CD14-positive monocyte (primary cell): ENCODE measurements around the gene SNX33. TPM values are rescaled to one million over a fixed set of nuclear protein-coding genes. Genes with fewer than 3 reads are reported as not detected.

Experiments used
- DNase-seq, 3 donors: peaks; one replicate each; pipeline ENCODE4 v3.0.0-alpha.2; 2011 to 2022
- H2AFZ ChIP-seq: 2 replicates; pipeline ENCODE4 v1.6.0; 2012; ENCODE audit warnings: mild to moderate bottlenecking, low read depth, low read length, inconsistent platforms; ENCODE audit not compliant: insufficient read depth, poor library complexity, severe bottlenecking
- H3K27ac ChIP-seq, 2 donors: 1 replicate in 1 of 2; 2 replicates in 1 of 2; pipeline ENCODE4 v1.5.1; 2012 to 2013; ENCODE audit warnings: low read length in 2 of 2, control low read depth in 1 of 2, inconsistent platforms in 1 of 2, low read depth in 1 of 2, mild to moderate bottlenecking in 1 of 2
- H3K27me3 ChIP-seq, 2 donors: one replicate each; pipeline versions ENCODE4 v1.6.0 to v1.6.1; 2011 to 2013; ENCODE audit warnings: low read length in 2 of 2; ENCODE audit not compliant: control insufficient read depth in 2 of 2, insufficient read depth in 2 of 2
- H3K36me3 ChIP-seq, 2 donors: replicated peaks in 1 of 2; 1 replicate in 1 of 2; 2 replicates in 1 of 2; pipeline versions ENCODE4 v1.5.1 to v1.6.1; 2012 to 2013; ENCODE audit warnings: low read length in 2 of 2, control low read depth in 1 of 2, inconsistent platforms in 1 of 2, mild to moderate bottlenecking in 1 of 2; ENCODE audit not compliant: insufficient read depth in 2 of 2, control insufficient read depth in 1 of 2
- H3K4me1 ChIP-seq, 2 donors: 1 replicate in 1 of 2; 2 replicates in 1 of 2; pipeline versions ENCODE4 v1.5.1 to v1.6.1; 2012 to 2013; ENCODE audit warnings: low read length in 2 of 2, control low read depth in 1 of 2, inconsistent platforms in 1 of 2, mild to moderate bottlenecking in 1 of 2, moderate library complexity in 1 of 2; ENCODE audit not compliant: insufficient read depth in 2 of 2, control insufficient read depth in 1 of 2
- H3K4me2 ChIP-seq: replicated peaks from 2 replicates; pipeline ENCODE3; 2012; ENCODE audit warnings: low read length, moderate library complexity, mild to moderate bottlenecking; ENCODE audit not compliant: poor library complexity, severe bottlenecking; ENCODE audit errors: extremely low read depth
- H3K4me3 ChIP-seq, 3 experiments: fragments of 200-600 bp in 1 of 3; sonication (generic) in 1 of 3; replicated peaks in 1 of 3; 1 replicate in 2 of 3; 2 replicates in 1 of 3; pipeline ENCODE4 v1.5.1; 2011 to 2013; ENCODE audit warnings: low read length in 3 of 3, mild to moderate bottlenecking in 3 of 3, control low read depth in 2 of 3, low read depth in 2 of 3, inconsistent platforms in 1 of 3, moderate library complexity in 1 of 3
- H3K79me2 ChIP-seq: 2 replicates; pipeline ENCODE4 v1.6.0; 2012; ENCODE audit warnings: mild to moderate bottlenecking, control low read depth, inconsistent platforms, low read length, moderate library complexity; ENCODE audit not compliant: insufficient read depth
- H3K9ac ChIP-seq: 2 replicates; pipeline ENCODE4 v1.6.0; 2017; ENCODE audit warnings: low read length, mild to moderate bottlenecking; ENCODE audit not compliant: insufficient read depth, poor library complexity, severe bottlenecking
- H3K9me3 ChIP-seq, 2 donors: replicated peaks in 1 of 2; 1 replicate in 1 of 2; 2 replicates in 1 of 2; pipeline versions ENCODE4 v1.5.1 to v1.6.1; 2012 to 2013; ENCODE audit warnings: low read length in 2 of 2, control low read depth in 1 of 2; ENCODE audit not compliant: control insufficient read depth in 1 of 2, insufficient read depth in 1 of 2
- H4K20me1 ChIP-seq: 2 replicates; pipeline ENCODE4 v1.6.0; 2012; ENCODE audit warnings: mild to moderate bottlenecking, low read length, control low read depth, moderate library complexity; ENCODE audit not compliant: insufficient read depth
- H3K27ac Mint-ChIP-seq, 7 donors: one replicate each; pipeline ENCODE4 v1.8.0; 2020; ENCODE audit warnings: mild to moderate bottlenecking in 7 of 7, mixed read lengths in 7 of 7, moderate library complexity in 6 of 7, inconsistent platforms in 2 of 7
- H3K27me3 Mint-ChIP-seq, 3 donors: one replicate each; pipeline ENCODE4 v1.8.0; 2021 to 2022; ENCODE audit warnings: low read depth in 3 of 3, mild to moderate bottlenecking in 3 of 3, mixed read lengths in 3 of 3, moderate library complexity in 3 of 3, inconsistent platforms in 1 of 3
- H3K36me3 Mint-ChIP-seq, 2 donors: one replicate each; pipeline ENCODE4 v1.8.0; 2020; ENCODE audit warnings: mixed read lengths in 2 of 2, inconsistent platforms in 1 of 2, mild to moderate bottlenecking in 1 of 2
- H3K4me1 Mint-ChIP-seq: one replicate; pipeline ENCODE4 v1.8.0; 2020; ENCODE audit warnings: mild to moderate bottlenecking, mixed read lengths
- H3K4me3 Mint-ChIP-seq, 2 donors: one replicate each; pipeline ENCODE4 v1.8.0; 2020; ENCODE audit warnings: mild to moderate bottlenecking in 2 of 2, mixed read lengths in 2 of 2, moderate library complexity in 1 of 2
- H3K9me3 Mint-ChIP-seq, 7 donors: one replicate each; pipeline ENCODE4 v1.8.0; 2020 to 2022; ENCODE audit warnings: mixed read lengths in 7 of 7, mild to moderate bottlenecking in 6 of 7, moderate library complexity in 6 of 7, inconsistent platforms in 2 of 7
- WGBS: methylation state at CpG from one replicate; pipeline ENCODE4 v1.1.5; 2013; ENCODE audit warnings: missing lambda C conversion rate; ENCODE audit not compliant: insufficient coverage; 5-methylcytosine and 5-hydroxymethylcytosine counted together
- intact Hi-C, 2 donors: fragments of 100-400 bp; cut with micrococcal nuclease; formaldehyde crosslinking; loops; one replicate each; pipeline versions ENCODE4 v1.15.0 to v1.15.1; 2023
- polyA plus RNA-seq, 3 donors: library from polyadenylated mRNA; depleted of rRNA in 1 of 3; unstranded in 2 of 3; stranded (reverse) in 1 of 3; fragments of 300-500 nt in 2 of 3; fragments of >200 nt in 1 of 3; fragmentation: Illumina TruSeq in 2 of 3; gene quantifications; 1 replicate in 2 of 3; 2 replicates in 1 of 3; pipeline ENCODE4 v1.2.3, GENCODE V29; 2012 to 2021
- TF ChIP-seq, protein P1 (sequence below): fragments of 200-600 bp; IDR thresholded peaks from one replicate; pipeline ENCODE4 v1.8.0; 2022; ENCODE audit warnings: antibody characterized with exemption, mild to moderate bottlenecking

Gene SNX33
- polyA plus RNA-seq, 3 donors, result 2.4 to 4.8 (median 2.4) TPM

DNA sequence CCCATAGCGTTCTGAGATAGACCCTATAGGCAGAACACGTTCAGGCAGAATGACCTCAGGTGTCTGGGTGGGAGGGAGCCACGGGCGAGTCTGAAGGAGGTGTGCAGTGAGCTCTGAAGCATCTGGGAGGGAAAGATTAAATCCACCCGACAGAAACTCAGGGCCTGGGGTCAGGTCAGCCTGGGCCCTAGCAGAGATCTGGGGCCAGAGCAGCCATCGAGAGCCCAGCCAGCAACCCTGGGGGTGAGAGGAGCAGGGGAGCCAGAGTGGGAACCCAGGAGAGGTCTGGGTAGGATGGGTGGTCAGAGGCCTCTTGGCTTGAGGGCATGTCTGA is 22.1 kb downstream of the SNX33 start:
- no peaks in the 10 kb centered on the region for H3K9me3 ChIP-seq
- whole genome bisulfite sequencing, result 84% methylated on average over 6 of the region's 6 CpGs
- no peaks in the 10 kb centered on the region for H3K36me3 Mint-ChIP-seq
- no peaks in the 10 kb centered on the region for H3K36me3 ChIP-seq
- intact Hi-C loops, result no loop called here
- H3K4me2 ChIP-seq, result no peak overlapping the region
- no peak overlapping the region for H3K27ac ChIP-seq
- peaks cover 18% of the 10 kb centered on the region for H3K4me1 Mint-ChIP-seq
- DNase-seq, result no peak
- TF ChIP-seq, protein P1, sequence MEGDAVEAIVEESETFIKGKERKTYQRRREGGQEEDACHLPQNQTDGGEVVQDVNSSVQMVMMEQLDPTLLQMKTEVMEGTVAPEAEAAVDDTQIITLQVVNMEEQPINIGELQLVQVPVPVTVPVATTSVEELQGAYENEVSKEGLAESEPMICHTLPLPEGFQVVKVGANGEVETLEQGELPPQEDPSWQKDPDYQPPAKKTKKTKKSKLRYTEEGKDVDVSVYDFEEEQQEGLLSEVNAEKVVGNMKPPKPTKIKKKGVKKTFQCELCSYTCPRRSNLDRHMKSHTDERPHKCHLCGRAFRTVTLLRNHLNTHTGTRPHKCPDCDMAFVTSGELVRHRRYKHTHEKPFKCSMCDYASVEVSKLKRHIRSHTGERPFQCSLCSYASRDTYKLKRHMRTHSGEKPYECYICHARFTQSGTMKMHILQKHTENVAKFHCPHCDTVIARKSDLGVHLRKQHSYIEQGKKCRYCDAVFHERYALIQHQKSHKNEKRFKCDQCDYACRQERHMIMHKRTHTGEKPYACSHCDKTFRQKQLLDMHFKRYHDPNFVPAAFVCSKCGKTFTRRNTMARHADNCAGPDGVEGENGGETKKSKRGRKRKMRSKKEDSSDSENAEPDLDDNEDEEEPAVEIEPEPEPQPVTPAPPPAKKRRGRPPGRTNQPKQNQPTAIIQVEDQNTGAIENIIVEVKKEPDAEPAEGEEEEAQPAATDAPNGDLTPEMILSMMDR, result no peak
- H3K9ac ChIP-seq, result no peak overlapping the region
- H3K27ac Mint-ChIP-seq, result no peak overlapping the region
- H3K27me3 ChIP-seq, result no peaks in the 10 kb centered on the region
- H3K9me3 Mint-ChIP-seq, result peaks cover 0 to 6% (median 3%) of the 10 kb centered on the region in 7 donors
- H4K20me1 ChIP-seq, result no peaks in the 10 kb centered on the region
- H3K4me1 ChIP-seq, result peaks cover 18 to 20% of the 10 kb centered on the region in 2 donors
- H2AFZ ChIP-seq, result no peak overlapping the region
- H3K79me2 ChIP-seq, result no peaks in the 10 kb centered on the region
- no peak overlapping the region for H3K4me3 Mint-ChIP-seq
- no peak overlapping the region for H3K4me3 ChIP-seq
- H3K27me3 Mint-ChIP-seq, result peaks cover 0 to 5% (median 3%) of the 10 kb centered on the region in 3 donors

GRCh38 chr15:75671730-75672602 is 24.3 kb downstream of the SNX33 start:
- Histone ChIP-seq H3K9ac (no peak overlapping the region), H4K20me1 (no peaks in the 10 kb centered on the region), H3K27ac (no peak overlapping the region), H2AFZ (no peak overlapping the region), H3K27me3 (no peaks in the 10 kb centered on the region), H3K4me1 (peaks cover 0 to 1% of the 10 kb centered on the region in 2 donors), H3K36me3 (no peaks in the 10 kb centered on the region), H3K4me3 (no peak overlapping the region), H3K79me2 (no peaks in the 10 kb centered on the region), H3K9me3 (no peaks in the 10 kb centered on the region), H3K4me2 (no peak overlapping the region)
- peaks cover 1% of the 10 kb centered on the region for H3K4me1 Mint-ChIP-seq
- no peak for DNase-seq
- TF ChIP-seq, protein P1, result no peak
- H3K27me3 Mint-ChIP-seq, result peaks cover 2 to 5% (median 3%) of the 10 kb centered on the region in 3 donors
- 73% methylated on average over 3 of the region's 11 CpGs for WGBS
- H3K36me3 Mint-ChIP-seq, result no peaks in the 10 kb centered on the region
- H3K4me3 Mint-ChIP-seq, result no peak overlapping the region
- intact Hi-C loops, result no loop called here
- no peak overlapping the region for H3K27ac Mint-ChIP-seq
- no peaks in the 10 kb centered on the region for H3K9me3 Mint-ChIP-seq
